Measurements from ENCODE around the gene FYN. TPM values are rescaled to one million over a fixed set of nuclear protein-coding genes. Genes with fewer than 3 reads are reported as not detected.

The FYN gene
- total and polyA plus RNA-seq, 2 of the 4 experiments (the other 2 are of a cell fraction), result 30.8 to 36.4 TPM

- TF ChIP-seq SMC3 (IDR thresholded peaks at IDR 0.05; ENCODE audit: low read depth, low read length), result no peak
Measured at GRCh38 chr6:111771629-111772028, 101.6 kb downstream of the FYN start (continued).

GRCh38 chr6:111771094-111771432 lies 102.2 kb downstream of the FYN start:
- Histone ChIP-seq H2AK9ac (replicated peaks; ENCODE audit: low read depth, low read length, poor library complexity) (no peak overlapping the region), H2BK120ac (ENCODE audit: low read depth, low read length) (no peak overlapping the region), H3K23ac (ENCODE audit: low read depth, low read length) (no peak overlapping the region), H4K5ac (ENCODE audit: low read depth, low read length) (no peak overlapping the region), H3K79me1 (ENCODE audit: low read depth in 1 of 2, low read length in 2 of 2) (peaks cover 2 to 16% of the 10 kb centered on the region in 2 experiments; a peak in 2 of 4 replicates), H3K4ac (ENCODE audit: low read depth, low read length) (no peak overlapping the region), H3K14ac (replicated peaks; ENCODE audit: low read depth, low read length) (no peak overlapping the region), H2BK5ac (ENCODE audit: low read depth, low read length, poor library complexity, severe bottlenecking) (no peak overlapping the region), H3K9ac (ENCODE audit: low read depth, low read length) (no peak overlapping the region), H2AK5ac (ENCODE audit: low read depth, low read length) (no peak overlapping the region), H3K4me2 (ENCODE audit: low read depth, low read length) (no peak overlapping the region), H3K4me3 (ENCODE audit: insufficient read depth, low read depth, low read length) (no peak overlapping the region), H3K9me1 (ENCODE audit: insufficient read depth, low read length) (peaks cover 4% of the 10 kb centered on the region; the same call in 1 of the 2 replicates), H3K18ac (ENCODE audit: low read depth, low read length) (no peak overlapping the region), H4K8ac (ENCODE audit: low read depth in 2 of 2, low read length in 2 of 2) (no peak overlapping the region), H2BK15ac (ENCODE audit: low read depth, low read length) (no peak overlapping the region), H3K4me1 (ENCODE audit: control insufficient read depth, insufficient read depth, low read length) (peaks cover 3% of the 10 kb centered on the region), H3K9me3 (ENCODE audit: control insufficient read depth, insufficient read depth, low read length) (no peaks in the 10 kb centered on the region), H3K27me3 (ENCODE audit: control insufficient read depth, insufficient read depth, low read length) (no peaks in the 10 kb centered on the region), H2BK20ac (ENCODE audit: low read depth, low read length) (no peak overlapping the region), H4K91ac (ENCODE audit: insufficient read depth, low read depth, low read length) (no peak overlapping the region), H3K56ac (ENCODE audit: extremely low read depth, insufficient read depth, low read length) (no peak overlapping the region), H3K27ac (ENCODE audit: insufficient read depth, low read length) (no peak overlapping the region), H4K20me1 (ENCODE audit: insufficient read depth, low read length) (no peaks in the 10 kb centered on the region), H2AFZ (replicated peaks; ENCODE audit: low read length, poor library complexity) (no peak overlapping the region), H3K36me3 (ENCODE audit: control insufficient read depth, insufficient read depth, low read length) (peaks cover 3% of the 10 kb centered on the region; the same call in 1 of the 2 replicates)
- TF ChIP-seq RAD21 (IDR thresholded peaks at IDR 0.05; ENCODE audit: low read length) (no peak), CHD1 (IDR thresholded peaks at IDR 0.05; ENCODE audit: low read depth, low read length) (no peak), BHLHE40 (IDR thresholded peaks at IDR 0.05; ENCODE audit: low read depth, low read length) (no peak), CEBPB (IDR thresholded peaks at IDR 0.05; ENCODE audit: low read depth, low read length) (no peak), NFE2L2 (IDR thresholded peaks at IDR 0.05; ENCODE audit: low read depth, low read length) (no peak)
- TF ChIP-seq, protein P1, sequence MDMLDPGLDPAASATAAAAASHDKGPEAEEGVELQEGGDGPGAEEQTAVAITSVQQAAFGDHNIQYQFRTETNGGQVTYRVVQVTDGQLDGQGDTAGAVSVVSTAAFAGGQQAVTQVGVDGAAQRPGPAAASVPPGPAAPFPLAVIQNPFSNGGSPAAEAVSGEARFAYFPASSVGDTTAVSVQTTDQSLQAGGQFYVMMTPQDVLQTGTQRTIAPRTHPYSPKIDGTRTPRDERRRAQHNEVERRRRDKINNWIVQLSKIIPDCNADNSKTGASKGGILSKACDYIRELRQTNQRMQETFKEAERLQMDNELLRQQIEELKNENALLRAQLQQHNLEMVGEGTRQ (IDR thresholded peaks at IDR 0.05; ENCODE audit: low read depth, low read length), result no peak
- DNase-seq (no peak), ATAC-seq (ENCODE audit: low read depth) (no peak)
- POLR2A ChIA-PET (ENCODE audit: unreplicated experiment), result no interaction called here
- intact Hi-C loops (cut with micrococcal nuclease) (no loop called here), dilution Hi-C loops (cut with HindIII; ENCODE audit: low sequenced_read_pairs, unreplicated experiment) (no loop called here), in situ Hi-C loops (cut with MboI; ENCODE audit: low sequenced_read_pairs) (no loop called here)
- no TSS peak for BruUV-seq (replicated peaks)
- CTCF ChIA-PET, result no interaction called here

All from IMR-90 (cell line).